Activated CD4-positive, alpha-beta memory T cell treated with anti-CD3 and anti-CD28 coated beads for 36 hours (primary cell): Measurements from ENCODE around the gene VPS37C. TPM values are rescaled to one million over a fixed set of nuclear protein-coding genes. Genes with fewer than 3 reads are reported as not detected.
"Not testable (repeated sequence)": the region's sequence is repeated elsewhere in the genome, so short reads cannot be mapped to it uniquely, and the experiment has no call there.

Experiments
- CTCF ChIA-PET: fragments of 350-600 bp; sonication (Branson Sonifier 250); formaldehyde crosslinking; loops from one replicate; lab custom pipeline; 2021; ENCODE audit warnings: antibody characterized with exemption, inconsistent platforms; lab: Charles Lee
- POLR2A ChIA-PET: fragments of 350-600 bp; sonication (Branson Sonifier 250); formaldehyde crosslinking; loops from one replicate; lab custom pipeline; 2021; ENCODE audit warnings: antibody characterized with exemption; lab: Charles Lee
- DNase-seq: peaks from one replicate; pipeline ENCODE4 v3.0.0-alpha.2; 2020
- H3K27ac Mint-ChIP-seq: one replicate; pipeline ENCODE4 v1.8.0; 2021; ENCODE audit warnings: mixed read lengths
- H3K27me3 Mint-ChIP-seq: one replicate; pipeline ENCODE4 v1.8.0; 2021; ENCODE audit warnings: mixed read lengths
- H3K36me3 Mint-ChIP-seq: one replicate; pipeline ENCODE4 v1.8.0; 2021; ENCODE audit warnings: mixed read lengths
- H3K4me1 Mint-ChIP-seq: one replicate; pipeline ENCODE4 v1.8.0; 2021; ENCODE audit warnings: low read depth, mixed read lengths
- H3K4me3 Mint-ChIP-seq: one replicate; pipeline ENCODE4 v1.8.0; 2021; ENCODE audit warnings: mild to moderate bottlenecking, mixed read lengths
- H3K9me3 Mint-ChIP-seq: one replicate; pipeline ENCODE4 v1.8.0; 2021; ENCODE audit warnings: mixed read lengths
- intact Hi-C: fragments of 100-400 bp; cut with micrococcal nuclease; formaldehyde crosslinking; loops from one replicate; pipeline ENCODE4 v1.15.1; 2023
- total RNA-seq, 2 experiments: library from RNA; stranded (reverse); gene quantifications; one replicate each; pipeline ENCODE4 v1.2.3, GENCODE V29; 2021

VPS37C gene
- total RNA-seq, 2 experiments from 2014 or later, result 9.0 TPM

DNA sequence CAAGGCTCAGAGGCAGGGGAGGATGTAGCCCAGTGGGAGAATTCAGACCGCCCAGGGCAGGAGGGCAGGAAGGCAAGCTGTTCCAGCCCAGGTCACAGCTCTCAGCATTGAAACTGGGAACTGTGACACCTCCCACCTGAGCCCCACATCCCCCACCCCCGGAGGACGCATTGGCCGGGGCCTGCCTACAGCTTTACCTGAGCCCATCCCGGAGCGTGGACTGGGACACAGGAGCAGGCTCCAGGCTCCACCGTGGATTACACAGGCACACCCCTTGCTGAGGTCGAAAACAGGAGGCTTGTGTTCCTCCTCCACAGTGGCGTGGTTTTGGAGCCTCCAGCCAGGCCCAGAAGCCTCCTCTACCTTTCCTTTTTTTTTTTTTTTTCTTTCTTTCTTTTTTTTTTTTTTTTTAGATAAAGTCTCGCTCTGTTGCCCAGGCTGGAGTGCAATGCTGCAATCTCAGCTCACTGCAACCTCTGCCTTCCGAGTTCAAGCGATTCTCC lies 33.0 kb upstream of the VPS37C start:
- Mint-ChIP-seq H3K4me3 (no peak overlapping the region), H3K27ac (no peak overlapping the region), H3K36me3 (no peaks in the 10 kb centered on the region), H3K4me1 (no peaks in the 10 kb centered on the region), H3K27me3 (peaks cover 7% of the 10 kb centered on the region), H3K9me3 (peaks cover 4% of the 10 kb centered on the region)
- CTCF ChIA-PET, result interaction anchor here (1.2 to 1.7 kb wide), 2 partner anchors 225 to 363 kb away, joined by 3 to 4 read pairs; no protein-coding TSS in a partner anchor
- POLR2A ChIA-PET, result no interaction called here
- DNase-seq, result no peak
- intact Hi-C loops, result no loop called here

DNA sequence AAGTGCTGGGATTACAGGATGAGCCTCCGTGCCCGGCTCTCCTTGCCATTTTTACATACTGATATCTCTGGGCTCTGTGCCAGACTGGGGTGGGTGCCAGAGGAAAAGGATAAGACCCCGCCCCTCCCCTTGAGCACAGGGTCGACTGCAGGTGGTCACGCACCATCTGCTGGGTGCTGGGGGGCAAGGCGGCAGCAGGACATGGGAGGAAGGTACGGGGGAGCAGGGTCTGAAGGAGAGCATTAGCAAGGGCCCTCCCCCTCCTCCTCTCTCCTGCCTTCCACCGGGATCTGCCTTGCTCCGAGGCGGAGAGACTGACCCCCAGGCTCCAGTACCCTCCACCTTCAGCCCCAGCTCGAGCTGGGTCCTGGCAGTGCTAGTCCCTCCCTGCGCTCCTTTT lies 32.4 kb upstream of the VPS37C start:
- ChIA-PET POLR2A (no interaction called here), CTCF (interaction anchor here (1.2 kb wide), 1 partner anchor 363 kb away, joined by 3 read pairs; no protein-coding TSS in a partner anchor)
- intact Hi-C loops, result no loop called here

DNA sequence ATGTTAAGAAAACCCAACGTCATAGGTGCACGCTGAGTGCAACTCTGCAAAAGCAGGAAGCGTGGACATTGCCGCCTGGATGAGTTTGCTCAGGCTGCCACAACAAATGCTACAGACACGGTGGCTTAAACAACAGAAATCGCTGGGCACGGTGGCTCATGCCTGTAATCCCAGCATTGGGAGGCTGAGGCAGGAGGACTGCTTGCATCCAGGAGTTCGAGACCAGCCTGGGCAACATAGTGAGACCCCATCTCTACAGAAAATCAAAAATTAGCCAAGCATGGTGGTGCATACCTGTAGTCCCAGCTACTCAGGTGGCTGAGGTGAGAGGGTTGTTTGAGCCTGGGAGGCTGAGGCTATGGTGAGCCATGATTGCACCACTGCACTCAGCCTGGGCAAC lies 28.7 kb upstream of the VPS37C start:
- no peak overlapping the region for H3K27ac Mint-ChIP-seq
- POLR2A ChIA-PET, result no interaction called here

More for the DNA sequence above, 32.4 kb upstream of the VPS37C start:
- no peaks in the 10 kb centered on the region for H3K9me3 Mint-ChIP-seq
- no peak overlapping the region for H3K4me3 Mint-ChIP-seq
- H3K4me1 Mint-ChIP-seq, result no peaks in the 10 kb centered on the region
- no peaks in the 10 kb centered on the region for H3K36me3 Mint-ChIP-seq
- no peak overlapping the region for H3K27ac Mint-ChIP-seq
- DNase-seq, result no peak
- peaks cover 7% of the 10 kb centered on the region for H3K27me3 Mint-ChIP-seq

DNA sequence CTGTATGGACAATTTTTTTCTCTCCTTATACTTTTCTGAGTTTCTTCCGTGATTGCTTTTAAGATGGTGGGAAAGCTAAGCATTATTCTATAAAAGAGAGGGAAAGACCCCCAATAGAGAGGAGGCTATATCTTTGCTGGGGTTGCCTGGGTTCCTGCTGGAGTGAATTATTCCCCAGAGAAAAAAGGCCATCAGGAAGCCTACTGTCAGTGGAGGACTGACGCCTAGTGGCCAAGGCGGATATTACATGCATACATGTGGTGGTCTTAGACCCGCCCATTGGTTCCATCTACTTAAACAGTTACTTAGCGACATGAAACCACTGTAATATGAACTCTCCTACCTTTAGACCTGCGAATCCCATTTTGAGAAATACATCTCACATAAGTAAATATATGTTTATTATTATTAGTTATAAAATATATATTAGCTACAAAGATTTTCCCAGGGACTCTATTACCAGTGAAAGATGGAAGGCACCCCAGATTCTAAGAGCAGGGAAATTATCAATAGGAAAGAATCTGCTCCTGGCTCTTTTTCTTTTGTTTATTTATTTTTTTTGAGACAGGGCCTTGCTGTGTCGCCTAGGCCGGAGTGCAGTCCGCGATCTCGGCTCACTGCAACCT lies 26.4 kb upstream of the VPS37C start:
- POLR2A ChIA-PET, result no interaction called here
- no peaks in the 10 kb centered on the region for H3K36me3 Mint-ChIP-seq
- peaks cover 2% of the 10 kb centered on the region for H3K4me1 Mint-ChIP-seq
- H3K27ac Mint-ChIP-seq, result no peak overlapping the region
- no peaks in the 10 kb centered on the region for H3K9me3 Mint-ChIP-seq
- CTCF ChIA-PET, result interaction anchor here (0.5 to 4.8 kb wide), 33 partner anchors 8 to 413 kb away, joined by 3 to 71 read pairs (median 5); partner anchors contain the start of genes CD6 and VPS37C
- H3K27me3 Mint-ChIP-seq, result peaks cover 3% of the 10 kb centered on the region
- peak overlapping the region; percentile 33 for H3K4me3 Mint-ChIP-seq
- intact Hi-C loops, result loop anchor here (1.0 to 2.0 kb wide), 5 partner anchors 58 to 356 kb away; no protein-coding TSS in a partner anchor
- DNase-seq, result peak; percentile 85

More for the DNA sequence above, 28.7 kb upstream of the VPS37C start:
- intact Hi-C loops, result no loop called here
- no peak overlapping the region for H3K4me3 Mint-ChIP-seq
- CTCF ChIA-PET, result interaction anchor here (0.6 to 4.1 kb wide), 5 partner anchors 38 to 358 kb away, joined by 3 to 49 read pairs (median 3); partner anchors contain the start of gene CD6
- no peak for DNase-seq
- no peaks in the 10 kb centered on the region for H3K9me3 Mint-ChIP-seq
- H3K27me3 Mint-ChIP-seq, result peaks cover 7% of the 10 kb centered on the region
- H3K4me1 Mint-ChIP-seq, result peaks cover 2% of the 10 kb centered on the region
- no peaks in the 10 kb centered on the region for H3K36me3 Mint-ChIP-seq

- POLR2A ChIA-PET, result interaction anchor here (0.6 kb wide), 1 partner anchor 147 kb away, joined by 3 read pairs; no protein-coding TSS in a partner anchor
- intact Hi-C loops, result loop anchor here (2.0 kb wide), 1 partner anchor 104 kb away; no protein-coding TSS in a partner anchor
- peaks cover 2% of the 10 kb centered on the region for H3K4me1 Mint-ChIP-seq
- H3K36me3 Mint-ChIP-seq, result no peaks in the 10 kb centered on the region
- H3K9me3 Mint-ChIP-seq, result no peaks in the 10 kb centered on the region
- no peak overlapping the region for H3K4me3 Mint-ChIP-seq
- no peak for DNase-seq
- CTCF ChIA-PET, result interaction anchor here (0.9 to 4.8 kb wide), 21 partner anchors 9 to 412 kb away, joined by 3 to 71 read pairs (median 5); partner anchors contain the start of gene CD6
- H3K27ac Mint-ChIP-seq, result no peak overlapping the region
- H3K27me3 Mint-ChIP-seq, result no peaks in the 10 kb centered on the region
These were observed 25.3 kb upstream of the VPS37C start for GRCh38 chr11:61186504-61186903.

GRCh38 chr11:61183645-61184044 lies 22.4 kb upstream of the VPS37C start:
- no peak overlapping the region for H3K4me3 Mint-ChIP-seq

DNA sequence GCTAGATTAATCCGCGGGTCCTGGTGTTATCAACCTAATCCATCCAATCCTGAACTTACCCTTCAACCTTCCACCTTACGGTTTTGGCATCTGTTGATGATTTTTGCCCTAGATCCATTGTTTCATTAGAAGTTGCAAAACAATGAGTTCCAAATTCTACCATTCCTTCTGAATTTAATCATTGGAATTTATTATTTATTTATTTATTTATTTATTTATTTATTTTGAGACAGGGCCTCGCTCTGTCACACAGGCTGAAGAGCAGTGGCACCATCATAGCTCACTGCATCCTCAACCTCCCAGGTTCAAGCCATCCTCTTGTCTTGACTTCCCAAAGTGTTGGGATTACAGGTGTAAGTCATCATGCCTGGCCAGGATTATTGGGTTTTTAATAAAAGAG lies 20.3 kb upstream of the VPS37C start:
- POLR2A ChIA-PET, result no interaction called here
- CTCF ChIA-PET, result no interaction called here
- H3K27me3 Mint-ChIP-seq, result no peaks in the 10 kb centered on the region
- intact Hi-C loops, result no loop called here
- no peaks in the 10 kb centered on the region for H3K4me1 Mint-ChIP-seq
- H3K4me3 Mint-ChIP-seq, result no peak overlapping the region
- H3K27ac Mint-ChIP-seq, result no peak overlapping the region
- H3K36me3 Mint-ChIP-seq, result no peaks in the 10 kb centered on the region
- no peak for DNase-seq
- no peaks in the 10 kb centered on the region for H3K9me3 Mint-ChIP-seq

More at GRCh38 chr11:61183645-61184044, 22.4 kb upstream of the VPS37C start:
- H3K27me3 Mint-ChIP-seq, result no peaks in the 10 kb centered on the region
- no peak for DNase-seq
- no peaks in the 10 kb centered on the region for H3K9me3 Mint-ChIP-seq
- intact Hi-C loops, result no loop called here
- no peaks in the 10 kb centered on the region for H3K36me3 Mint-ChIP-seq
- CTCF ChIA-PET, result interaction anchor here (1.0 kb wide), 1 partner anchor 214 kb away, joined by 3 read pairs; no protein-coding TSS in a partner anchor
- H3K4me1 Mint-ChIP-seq, result peaks cover 2% of the 10 kb centered on the region
- POLR2A ChIA-PET, result no interaction called here
- H3K27ac Mint-ChIP-seq, result no peak overlapping the region

DNA sequence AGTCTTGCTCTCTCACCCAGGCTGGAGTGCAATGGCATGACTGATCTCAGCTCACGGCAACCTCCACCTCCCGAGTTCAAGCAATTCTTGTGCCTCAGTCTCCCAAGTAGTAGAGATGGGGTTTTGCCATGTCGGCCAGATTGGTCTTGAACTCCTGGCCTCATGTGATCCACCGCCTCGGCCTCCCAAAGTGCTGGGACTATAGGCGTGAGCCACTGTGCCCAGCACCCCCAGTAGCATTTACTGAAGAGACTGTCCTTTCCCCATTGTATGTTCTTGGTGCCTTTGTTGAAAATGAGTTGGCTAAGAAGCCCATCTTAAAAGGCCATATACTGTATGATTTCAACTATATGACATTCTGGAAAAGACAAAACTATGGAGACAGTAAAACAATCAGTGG lies 19.0 kb upstream of the VPS37C start:
- intact Hi-C loops, H3K36me3 Mint-ChIP-seq, H3K27ac Mint-ChIP-seq, POLR2A ChIA-PET, H3K4me1 Mint-ChIP-seq, H3K27me3 Mint-ChIP-seq, H3K9me3 Mint-ChIP-seq, DNase-seq, H3K4me3 Mint-ChIP-seq, CTCF ChIA-PET: not testable (repeated sequence)

GRCh38 chr11:61176446-61176845 lies 15.2 kb upstream of the VPS37C start:
- POLR2A ChIA-PET, result no interaction called here
- H3K9me3 Mint-ChIP-seq, result peaks cover 2% of the 10 kb centered on the region
- no peaks in the 10 kb centered on the region for H3K36me3 Mint-ChIP-seq
- intact Hi-C loops, result no loop called here
- peaks cover 2% of the 10 kb centered on the region for H3K27me3 Mint-ChIP-seq
- H3K27ac Mint-ChIP-seq, result no peak overlapping the region
- CTCF ChIA-PET, result interaction anchor here (2.5 kb wide), 1 partner anchor 11 kb away, joined by 11 read pairs; no protein-coding TSS in a partner anchor
- H3K4me1 Mint-ChIP-seq, result peaks cover 11% of the 10 kb centered on the region
- no peak overlapping the region for H3K4me3 Mint-ChIP-seq
- no peak for DNase-seq

DNA sequence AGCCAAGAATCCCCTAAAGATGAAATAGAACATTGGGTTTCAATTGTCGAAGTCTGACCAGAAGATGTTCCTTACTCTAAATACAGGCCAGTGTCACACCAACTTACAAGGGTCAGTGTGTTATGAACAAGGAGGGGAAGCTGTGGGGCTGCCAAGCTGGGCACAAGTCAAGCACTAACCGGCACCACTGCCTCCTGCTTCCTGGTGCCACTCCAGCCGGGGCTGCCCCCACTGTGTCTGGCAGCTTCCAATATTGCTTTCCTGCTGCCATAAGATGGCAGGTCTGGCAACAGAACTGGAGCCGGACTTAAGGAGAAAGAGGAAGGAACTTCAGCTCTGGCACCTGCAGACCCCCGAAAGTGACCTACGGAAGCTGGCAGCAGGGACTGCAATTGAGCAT lies 13.7 kb upstream of the VPS37C start:
- no peak for DNase-seq

DNA sequence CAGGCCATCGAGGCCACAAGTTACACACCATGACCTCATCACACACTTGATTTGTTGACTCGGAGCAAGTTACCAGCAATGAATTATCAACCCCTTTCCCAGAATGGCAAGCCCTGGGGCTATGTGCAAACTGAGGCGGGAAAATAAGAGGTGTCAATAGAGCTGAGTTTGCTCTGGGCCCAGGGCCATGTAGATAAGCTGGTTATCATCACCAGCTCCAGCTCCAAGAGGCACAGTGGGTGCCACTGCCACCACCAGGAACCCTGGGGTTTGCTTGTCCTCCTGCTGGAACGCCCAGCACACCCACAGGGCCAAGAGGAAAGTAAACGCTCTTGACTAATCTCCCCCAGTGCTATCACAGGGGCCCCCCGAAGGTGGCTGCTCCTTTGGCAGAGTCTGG lies 13.0 kb upstream of the VPS37C start:
- H3K27ac Mint-ChIP-seq, result no peak overlapping the region

More for the DNA sequence above, 13.7 kb upstream of the VPS37C start:
- Mint-ChIP-seq H3K4me1 (peaks cover 11% of the 10 kb centered on the region), H3K4me3 (no peak overlapping the region), H3K36me3 (no peaks in the 10 kb centered on the region), H3K27ac (no peak overlapping the region), H3K9me3 (peaks cover 2% of the 10 kb centered on the region), H3K27me3 (peaks cover 2% of the 10 kb centered on the region)
- intact Hi-C loops, result no loop called here
- POLR2A ChIA-PET, result no interaction called here
- CTCF ChIA-PET, result interaction anchor here (0.6 to 1.4 kb wide), 3 partner anchors 12 to 344 kb away, joined by 3 to 7 read pairs (median 3); no protein-coding TSS in a partner anchor

GRCh38 chr11:61173456-61173855 lies 12.2 kb upstream of the VPS37C start:
- intact Hi-C loops, result no loop called here
- no peak for DNase-seq
- CTCF ChIA-PET, result interaction anchor here (0.9 kb wide), 1 partner anchor 13 kb away, joined by 5 read pairs; no protein-coding TSS in a partner anchor

More for the DNA sequence above, 13.0 kb upstream of the VPS37C start:
- intact Hi-C loops, result no loop called here
- Mint-ChIP-seq H3K4me3 (no peak overlapping the region), H3K36me3 (no peaks in the 10 kb centered on the region), H3K27me3 (peaks cover 2% of the 10 kb centered on the region), H3K9me3 (peaks cover 2% of the 10 kb centered on the region), H3K4me1 (peaks cover 11% of the 10 kb centered on the region)
- POLR2A ChIA-PET, result no interaction called here
- CTCF ChIA-PET, result interaction anchor here (0.9 kb wide), 1 partner anchor 12 kb away, joined by 5 read pairs; no protein-coding TSS in a partner anchor
- no peak for DNase-seq

More at GRCh38 chr11:61173456-61173855, 12.2 kb upstream of the VPS37C start:
- Mint-ChIP-seq H3K27me3 (peaks cover 2% of the 10 kb centered on the region), H3K4me3 (no peak overlapping the region), H3K9me3 (peaks cover 2% of the 10 kb centered on the region), H3K27ac (no peak overlapping the region), H3K4me1 (peaks cover 11% of the 10 kb centered on the region), H3K36me3 (no peaks in the 10 kb centered on the region)
- POLR2A ChIA-PET, result no interaction called here
